ENCODE results near the gene DCUN1D5.
"Not testable (repeated sequence)": the region's sequence is repeated elsewhere in the genome, so short reads cannot be mapped to it uniquely, and the experiment has no call there.

The DCUN1D5 gene

DNA sequence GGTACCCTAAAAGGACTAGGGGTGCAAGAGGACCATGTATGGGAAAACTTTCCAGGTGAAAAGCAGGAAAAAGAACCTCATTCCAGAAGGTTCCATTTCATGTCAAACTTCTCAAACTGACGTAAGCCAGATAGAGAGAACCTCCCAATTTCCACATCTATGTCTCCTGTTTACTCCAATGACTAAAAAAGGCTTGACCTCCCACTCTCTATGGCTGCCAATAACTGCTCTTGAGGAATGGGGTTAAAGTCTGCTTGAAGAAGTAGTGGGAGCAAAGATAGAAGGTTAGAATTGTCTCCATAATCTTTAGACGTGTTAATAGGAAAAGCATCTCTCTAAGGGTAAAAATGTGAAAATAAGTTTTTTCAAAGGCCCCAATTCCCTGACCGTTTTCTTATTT, 38.0 kb downstream of the DCUN1D5 start:
- DNase-seq = no peak

DNA sequence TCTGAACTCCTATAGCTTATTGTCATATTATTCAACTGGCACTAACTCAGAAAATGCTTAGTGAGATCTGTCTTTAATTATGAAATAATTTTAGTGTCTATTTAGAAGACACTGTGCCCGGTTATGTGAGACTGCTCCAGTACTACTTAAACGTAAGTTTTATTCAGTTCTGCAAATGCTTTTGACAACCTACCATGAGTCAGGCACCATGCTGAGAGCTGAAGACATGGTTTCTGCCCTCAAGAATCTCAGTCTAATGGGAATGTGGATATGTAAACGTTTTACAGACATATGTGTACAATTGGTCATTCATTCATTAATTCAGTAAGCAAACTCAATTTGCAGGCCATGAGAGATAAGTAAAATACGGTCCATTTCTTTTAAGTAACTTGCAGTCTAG, 40.0 kb downstream of the DCUN1D5 start:
- DNase-seq = no peak

DNA sequence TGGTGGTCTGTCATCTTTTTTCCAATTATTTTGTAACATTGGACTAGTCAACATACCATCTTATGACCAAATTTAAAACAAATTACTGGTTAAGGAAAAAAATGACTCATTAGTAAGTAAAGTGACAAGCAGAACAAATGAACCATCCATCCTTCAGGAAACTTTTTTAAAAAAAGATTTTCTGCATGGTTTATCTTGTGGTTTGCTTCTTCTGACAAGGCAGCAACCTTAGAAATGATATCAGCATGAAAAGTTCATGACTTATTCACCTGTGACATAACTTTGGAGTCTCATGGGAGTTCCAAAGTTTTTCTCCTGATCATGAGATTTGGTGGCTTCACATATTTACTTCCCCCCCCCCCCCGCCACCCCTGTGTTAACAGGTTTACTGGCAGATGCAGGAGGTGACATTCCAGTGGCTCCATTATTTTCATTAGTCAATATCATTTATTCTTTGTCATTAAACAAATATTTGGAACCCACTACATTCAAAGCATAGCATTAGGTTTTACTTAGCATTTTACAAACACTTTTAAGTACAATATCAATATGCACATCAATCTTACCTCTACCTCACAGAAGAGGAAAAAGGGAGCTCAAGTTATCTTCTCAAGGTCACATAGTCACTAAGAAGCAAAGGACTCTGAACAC, 40.7 kb downstream of the DCUN1D5 start:
- DNase-seq = no peak

DNA sequence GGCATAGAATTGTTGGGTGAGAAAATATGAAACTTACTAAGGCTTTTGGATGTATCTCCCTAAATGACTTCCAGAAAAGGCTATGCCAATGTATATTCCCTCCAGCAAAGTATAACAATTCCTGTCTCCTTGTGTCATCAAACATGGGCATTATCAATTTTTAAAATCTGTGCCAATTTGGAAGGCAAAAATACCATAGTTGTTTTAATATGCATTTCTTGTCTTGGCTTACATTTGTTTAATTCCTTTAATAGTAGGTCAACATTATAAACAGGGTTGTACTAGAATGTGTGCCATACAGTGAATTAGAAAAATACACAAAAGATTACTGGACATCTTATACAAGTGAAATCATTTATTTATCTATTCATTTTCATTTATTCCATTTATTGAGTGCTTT, 41.6 kb downstream of the DCUN1D5 start:
- DNase-seq = no peak

DNA sequence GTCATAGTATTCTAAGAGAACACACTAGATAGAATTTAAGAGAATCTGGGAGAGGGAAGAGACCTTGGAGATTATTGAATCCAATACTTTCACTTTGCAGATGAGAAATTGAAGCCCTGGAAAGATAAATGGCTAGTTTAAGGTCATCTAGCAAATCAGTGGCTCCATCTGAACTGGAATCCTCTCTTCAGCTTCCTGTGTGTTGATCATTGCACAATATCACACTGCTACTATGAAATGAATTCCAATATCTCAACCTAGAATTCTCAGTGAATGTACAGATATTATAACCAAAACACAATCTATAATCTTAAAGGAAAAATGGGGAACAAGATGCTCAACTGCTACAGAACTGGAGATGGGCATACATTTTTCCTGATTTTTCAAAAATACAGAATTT, 44.1 kb downstream of the DCUN1D5 start:
- DNase-seq = no peak

DNA sequence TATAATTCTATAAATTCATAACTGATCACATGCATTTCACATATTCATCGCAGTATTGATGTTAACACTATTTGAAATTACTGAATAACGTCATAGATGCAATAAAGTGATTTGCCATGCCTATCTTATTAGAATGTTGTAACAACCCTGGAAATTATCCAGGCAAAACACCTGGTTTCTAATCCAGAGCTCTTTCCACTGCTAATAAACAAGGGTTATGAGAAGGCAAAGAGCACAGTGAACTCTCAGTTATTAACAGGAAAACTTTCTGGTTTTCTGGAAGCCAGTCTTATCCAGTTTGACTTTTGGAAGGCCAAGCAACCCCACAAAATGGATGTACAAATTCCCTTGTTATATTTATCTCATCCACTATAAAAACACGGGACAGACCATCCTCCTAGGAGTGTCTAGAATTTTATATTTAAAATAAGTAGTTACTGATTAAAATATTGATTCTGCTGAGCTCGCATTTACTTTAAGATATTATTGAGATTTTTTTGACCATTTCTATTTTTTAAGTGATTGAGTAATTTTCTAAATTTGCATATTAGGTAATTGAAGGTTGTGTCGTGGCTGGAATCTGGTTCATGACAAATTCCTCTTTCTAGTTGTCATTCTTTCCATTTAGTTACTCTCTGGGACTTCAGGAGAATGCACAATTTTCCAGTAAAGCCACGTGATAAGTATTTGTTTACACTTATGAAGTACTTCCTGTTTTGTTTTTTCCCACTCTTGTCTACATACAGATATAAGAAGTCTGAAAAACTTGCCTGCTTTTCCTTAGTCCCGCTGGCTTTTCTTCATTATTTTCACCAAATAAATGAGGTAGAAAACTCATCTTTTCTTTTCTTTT, 47.9 kb downstream of the DCUN1D5 start:
- DNase-seq = no peak

DNA sequence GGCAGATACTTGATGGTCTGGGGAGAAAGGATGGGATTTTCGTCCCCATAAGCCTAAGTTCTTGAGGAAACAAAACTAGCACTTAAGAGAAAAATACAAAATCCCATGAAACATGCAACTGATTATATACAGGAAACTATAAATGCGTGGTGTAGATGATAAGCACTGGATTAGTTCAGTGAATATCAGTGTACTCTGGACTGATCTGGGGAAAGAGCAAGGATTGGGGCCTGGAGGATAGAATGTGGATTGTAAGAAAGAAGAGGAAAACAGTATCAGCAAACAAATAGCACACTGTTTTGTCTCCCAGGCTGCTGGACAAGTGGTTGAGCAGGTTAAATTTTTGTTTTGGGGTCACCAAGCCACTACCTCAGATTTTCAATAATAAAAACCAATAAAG, 49.8 kb downstream of the DCUN1D5 start:
- DNase-seq = no peak

DNA sequence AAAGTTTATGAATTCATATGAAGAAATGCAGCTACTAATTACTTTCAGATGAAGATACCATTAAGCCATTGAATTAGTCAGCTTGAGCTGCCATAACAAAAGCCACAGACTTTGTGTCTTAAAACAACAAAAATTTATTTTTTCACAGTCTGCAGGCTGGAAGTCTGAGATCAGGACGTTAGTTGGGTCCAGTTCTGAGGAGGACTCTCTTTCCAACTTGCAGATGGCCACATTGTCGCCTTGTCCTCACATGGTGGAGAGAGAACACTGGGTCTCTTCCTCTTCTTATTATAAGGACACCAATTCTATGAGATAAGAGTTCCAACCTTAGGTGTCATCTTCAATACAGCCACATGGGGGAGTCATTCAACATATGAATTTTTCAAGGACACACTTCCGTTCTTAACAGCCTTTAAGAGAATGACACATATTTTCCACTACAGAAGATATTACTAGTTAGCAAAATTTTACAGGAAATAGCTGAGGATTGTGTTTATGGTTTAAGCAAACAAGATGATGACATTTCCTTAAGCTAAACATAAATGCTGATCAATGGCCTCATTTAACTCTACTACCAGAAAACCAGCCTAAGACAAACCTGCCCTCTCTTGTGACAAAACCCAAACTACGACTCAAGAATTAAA, 56.0 kb downstream of the DCUN1D5 start:
- no peak for DNase-seq

DNA sequence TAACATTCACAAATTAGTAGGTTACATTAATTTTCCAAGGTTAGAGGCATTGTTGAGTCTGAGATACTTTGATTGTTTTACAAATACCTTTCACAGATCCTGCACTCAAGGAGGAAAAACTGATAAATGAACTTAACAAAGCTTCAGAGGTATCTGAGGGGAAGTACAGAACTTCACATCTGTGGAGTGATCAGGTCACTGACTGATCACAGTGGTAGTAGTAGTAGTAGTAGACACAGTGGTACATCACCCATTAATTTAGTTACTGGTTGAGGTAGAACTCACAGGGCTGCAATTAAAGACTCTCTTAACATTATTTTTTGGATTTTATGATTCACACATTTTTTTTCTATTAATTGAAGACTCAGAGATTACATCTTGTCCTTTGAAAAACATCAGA, 56.7 kb downstream of the DCUN1D5 start:
- DNase-seq = no peak

DNA sequence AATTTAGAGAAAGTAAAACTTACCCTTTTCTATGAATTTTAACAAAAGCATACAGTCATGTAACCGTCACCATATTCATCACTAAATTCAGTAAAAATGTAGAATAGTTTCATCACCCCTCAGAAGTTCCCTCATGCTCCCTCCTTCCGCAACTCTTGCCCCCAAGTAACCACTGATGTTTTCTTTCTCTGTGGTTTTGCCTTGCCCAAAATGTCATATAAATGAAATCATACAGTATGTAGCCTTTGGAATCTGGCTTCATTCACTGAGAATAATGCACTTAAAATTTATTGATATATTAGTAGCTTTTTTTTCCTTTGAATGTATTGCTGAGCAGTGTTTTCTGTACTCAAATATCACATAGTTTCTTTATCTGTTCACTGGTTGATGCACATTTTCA, 60.1 kb downstream of the DCUN1D5 start:
- no peak for DNase-seq

DNA sequence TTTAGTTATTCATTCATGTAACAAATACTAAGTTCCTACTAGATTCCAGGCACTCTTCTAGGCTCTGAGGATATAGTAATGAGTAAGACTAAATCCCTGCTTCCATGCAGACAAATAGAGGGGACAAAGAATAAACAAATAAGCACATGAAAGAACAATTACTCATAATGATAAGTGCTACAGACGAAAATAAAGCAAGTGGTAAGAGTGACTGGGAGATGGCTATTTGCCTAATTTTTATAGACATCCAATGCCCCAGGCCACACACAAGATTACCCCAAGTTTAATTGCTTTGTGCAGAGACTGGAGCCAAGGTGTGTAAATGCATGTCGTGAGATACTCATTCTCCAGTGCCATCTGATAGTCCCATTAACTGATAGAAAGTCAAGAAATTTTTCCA, 62.6 kb downstream of the DCUN1D5 start:
- no peak for DNase-seq

DNA sequence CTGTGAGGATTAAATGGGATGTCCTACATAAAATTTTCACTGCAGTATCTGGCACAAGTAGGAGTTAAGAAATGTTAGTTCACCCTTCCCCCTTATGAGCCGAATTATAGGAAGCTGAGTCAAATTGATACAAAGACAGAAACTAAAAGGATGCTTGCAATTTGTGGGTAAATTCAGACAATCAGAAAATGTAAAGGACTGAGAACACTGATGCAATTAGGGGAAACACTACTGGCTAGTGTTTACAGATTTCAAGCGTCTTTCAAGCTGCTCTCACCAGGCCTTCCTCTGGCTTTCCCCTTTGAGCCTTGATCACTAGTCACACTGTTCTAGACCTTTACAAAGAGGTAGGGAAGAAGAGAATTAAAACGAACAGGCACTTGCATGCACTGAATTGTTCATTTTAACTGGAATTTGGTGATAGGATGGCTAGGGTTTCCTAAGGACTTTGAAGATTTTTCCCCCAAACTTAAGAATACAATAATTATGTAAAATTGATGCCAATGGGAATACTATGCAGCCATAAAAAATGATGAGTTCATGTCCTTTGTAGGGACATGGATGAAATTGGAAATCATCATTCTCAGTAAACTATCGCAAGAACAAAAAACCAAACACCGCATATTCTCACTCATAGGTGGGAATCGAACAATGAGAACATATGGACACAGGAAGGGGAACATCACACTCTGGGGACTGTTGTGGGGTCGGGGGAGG, 63.5 kb downstream of the DCUN1D5 start:
- not testable (repeated sequence) for DNase-seq

DNA sequence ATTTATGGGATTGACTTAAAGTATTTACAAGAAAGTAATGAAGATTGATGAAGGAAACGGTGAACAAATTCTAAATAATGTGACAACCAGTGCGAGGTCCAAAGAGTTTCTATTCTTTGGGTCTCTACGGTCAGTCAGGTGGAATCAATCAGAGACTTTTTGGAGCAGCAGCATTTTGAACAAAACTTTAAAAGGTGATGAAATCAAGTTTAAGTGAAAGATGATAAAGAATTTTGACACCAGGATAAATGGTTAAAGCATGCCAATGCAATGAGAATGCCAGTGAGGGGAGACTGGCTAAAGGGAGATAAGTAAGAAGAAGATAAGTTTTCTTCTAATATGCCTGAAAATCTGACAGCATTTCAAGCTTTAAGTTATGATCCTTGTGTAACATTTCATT, 67.9 kb downstream of the DCUN1D5 start:
- no peak for DNase-seq

DNA sequence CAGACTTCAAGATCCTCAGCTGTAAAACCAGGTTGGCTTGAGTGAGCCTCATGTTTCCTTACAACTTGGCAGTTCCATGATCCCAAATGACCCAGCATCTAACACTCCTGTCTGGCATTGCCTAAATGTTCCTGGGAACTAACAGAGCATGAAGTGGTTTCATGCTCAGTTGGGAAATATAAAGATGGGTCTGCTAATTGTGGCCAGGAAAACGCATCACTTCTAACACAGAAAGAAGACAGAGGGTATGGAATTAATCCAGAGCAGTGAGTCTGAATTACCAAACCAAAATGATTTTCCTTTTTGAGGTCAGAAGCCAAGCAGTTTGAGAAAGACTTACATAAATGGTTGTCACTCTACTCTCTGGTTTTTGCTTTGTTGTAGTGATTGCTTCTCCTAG, 75.9 kb downstream of the DCUN1D5 start:
- no peak for DNase-seq

DNA sequence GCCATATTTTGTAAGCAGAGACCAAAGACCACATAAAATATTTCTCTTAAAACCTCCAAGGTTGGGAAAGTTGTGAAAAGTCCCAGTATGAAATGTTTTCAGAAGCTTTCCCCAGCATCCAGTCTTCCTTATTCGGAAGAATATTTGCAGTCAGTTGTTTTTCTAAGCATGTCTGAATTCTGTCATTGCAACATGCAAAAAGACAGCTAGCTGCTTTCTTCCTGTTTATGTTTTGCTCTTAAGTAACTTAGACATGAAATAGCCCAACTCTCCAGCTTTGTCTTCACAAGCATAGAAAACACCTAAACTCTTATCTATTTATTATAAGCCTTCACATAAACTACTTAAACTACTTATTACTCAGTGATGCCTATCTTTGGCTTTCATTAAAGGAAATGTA, 78.5 kb downstream of the DCUN1D5 start:
- DNase-seq = no peak
